Spleen (tissue), 11 donors: Measurements from ENCODE around the gene BYSL. TPM values are rescaled to one million over a fixed set of nuclear protein-coding genes. Genes with fewer than 3 reads are reported as not detected.

Source experiments
- DNase-seq: peaks from one replicate; pipeline ENCODE4 v3.0.0-alpha.2; 2020
- H3K27ac ChIP-seq, 8 donors: fragments of 200-600 bp; sonication (generic) in 7 of 8; 1 replicate in 4 of 8; 2 replicates in 4 of 8; pipeline versions ENCODE4 v1.5.0 to v1.8.0; 2016 to 2021; ENCODE audit warnings: inconsistent platforms in 4 of 8, mild to moderate bottlenecking in 4 of 8, moderate library complexity in 1 of 8
- H3K27me3 ChIP-seq, 7 donors: fragments of 200-600 bp; sonication (generic) in 6 of 7; replicated peaks in 1 of 7; 1 replicate in 4 of 7; 2 replicates in 3 of 7; pipeline versions ENCODE4 v1.5.0 to v1.8.0; 2016 to 2021; ENCODE audit warnings: inconsistent platforms in 3 of 7, mild to moderate bottlenecking in 1 of 7
- H3K36me3 ChIP-seq, 6 donors: fragments of 200-600 bp; sonication (generic) in 5 of 6; 1 replicate in 4 of 6; 2 replicates in 2 of 6; pipeline versions ENCODE4 v1.5.0 to v1.8.0; 2016 to 2021; ENCODE audit warnings: inconsistent platforms in 2 of 6
- H3K4me1 ChIP-seq, 6 donors: fragments of 200-600 bp; sonication (generic) in 5 of 6; 1 replicate in 3 of 6; 2 replicates in 3 of 6; pipeline versions ENCODE4 v1.5.0 to v1.8.0; 2016 to 2021; ENCODE audit warnings: inconsistent platforms in 3 of 6
- H3K4me3 ChIP-seq, 8 donors: fragments of 200-600 bp; sonication (generic) in 7 of 8; 1 replicate in 4 of 8; 2 replicates in 4 of 8; pipeline versions ENCODE4 v1.5.0 to v1.8.0; 2016 to 2021; ENCODE audit warnings: inconsistent platforms in 4 of 8, mild to moderate bottlenecking in 4 of 8, moderate library complexity in 2 of 8
- H3K9me3 ChIP-seq, 8 donors: fragments of 200-600 bp; sonication (generic) in 7 of 8; 1 replicate in 4 of 8; 2 replicates in 4 of 8; pipeline versions ENCODE4 v1.5.0 to v1.8.0; 2016 to 2021; ENCODE audit warnings: inconsistent platforms in 4 of 8
- CTCF ChIP-seq, 11 experiments: fragments of 200-600 bp in 7 of 11; fragments of 450-650 bp in 4 of 11; sonication (generic) in 4 of 11; IDR thresholded peaks in 8 of 11; conservative IDR thresholded peaks in 3 of 11; 1 replicate in 7 of 11; 2 replicates in 4 of 11; pipeline versions ENCODE4 v1.4.0 to v1.8.0; 2016 to 2021; ENCODE audit warnings: antibody characterized with exemption in 11 of 11, inconsistent platforms in 4 of 11, mild to moderate bottlenecking in 1 of 11
- POLR2A ChIP-seq, 3 donors: fragments of 450-650 bp; IDR thresholded peaks; one replicate each; pipeline ENCODE4 v1.5.1; 2017; ENCODE audit warnings: antibody characterized with exemption in 3 of 3, mild to moderate bottlenecking in 1 of 3
- POLR2AphosphoS5 ChIP-seq, 3 donors: sonication (generic); formaldehyde crosslinking; IDR thresholded peaks; one replicate each; pipeline ENCODE4 v1.5.1; 2017; ENCODE audit warnings: antibody characterized with exemption in 3 of 3
- WGBS, 5 donors: extraction: QIAGEN DNeasy Blood & Tissue Kit in 3 of 5; methylation state at CpG; one replicate each; pipeline versions ENCODE4 v1.1.5 to v1.1.7; 2013 to 2018; 5-methylcytosine and 5-hydroxymethylcytosine counted together
- intact Hi-C: fragments of 100-400 bp; cut with DNase I; formaldehyde crosslinking; loops from one replicate; pipeline ENCODE4 v1.15.0; 2023; ENCODE audit warnings: low total_unique reads
- polyA plus RNA-seq, 3 donors: library from polyadenylated mRNA; stranded (reverse); fragments of 200-250 nt; gene quantifications; one replicate each; pipeline ENCODE4 v1.2.1, GENCODE V29; 2013
- total RNA-seq, 7 donors: library from RNA; depleted of rRNA in 3 of 7; stranded (reverse); fragments of >200 nt in 3 of 7; fragmentation: NEBNext Ultra II Directional in 4 of 7; extraction: Animal tissue kit (Norgen Biotek cat#: 25700) in 4 of 7; gene quantifications; one replicate each; pipeline versions ENCODE4 v1.1.0 to v1.2.1, GENCODE V29; 2016 to 2021
- donor health status: healthy with polysubstance abuse.
- donor health status: DM: no; HTN: no; CAD: no; lungs with moderate emphysema.
- donor health status: DM: no; HTN: no; CAD: no.
- donor health status: Bipolar disorder and iron deficiency.
- donor health status: healthy.
- donor health status: DM: no; HTN: no; CAD: no.
- donor health status: DM: yes; HTN: yes; CAD: no.

The BYSL gene
- total and polyA plus RNA-seq, 10 donors: 5.9 to 19.7 (median 10.4) TPM

- Histone ChIP-seq H3K4me1 (peaks cover 0 to 67% (median 18%) of the 10 kb centered on the region in 6 donors), H3K27me3 (no peaks in the 10 kb centered on the region), H3K9me3 (no peaks in the 10 kb centered on the region), H3K4me3 (no peak overlapping the region), H3K36me3 (peaks cover 0 to 97% (median 0%) of the 10 kb centered on the region in 6 donors), H3K27ac (no peak overlapping the region)
- intact Hi-C loops: no loop called here
- TF ChIP-seq POLR2AphosphoS5 (IDR thresholded peaks at IDR 0.05) (no peak), CTCF (IDR thresholded peaks at IDR 0.05 in 8 of 11, conservative IDR thresholded peaks at IDR 0.05 in 3 of 11) (no peak), POLR2A (IDR thresholded peaks at IDR 0.05) (no peak)
- 78 to 85% (median 80%) methylated on average over 6 of the region's 6 CpGs for WGBS, 5 donors
- DNase-seq: no peak
Observed at GRCh38 chr6:41958022-41958856, 36.9 kb downstream of the BYSL start.

GRCh38 chr6:41960028-41960427 is 38.7 kb downstream of the BYSL start:
- Histone ChIP-seq H3K4me1 (peaks cover 0 to 77% (median 16%) of the 10 kb centered on the region in 6 donors), H3K4me3 (no peak overlapping the region), H3K9me3 (no peaks in the 10 kb centered on the region), H3K27ac (no peak overlapping the region), H3K36me3 (peaks cover 0 to 97% (median 3%) of the 10 kb centered on the region in 6 donors), H3K27me3 (no peaks in the 10 kb centered on the region)
- TF ChIP-seq CTCF (IDR thresholded peaks at IDR 0.05 in 8 of 11, conservative IDR thresholded peaks at IDR 0.05 in 3 of 11): no peak
- no peak for TF ChIP-seq POLR2A (IDR thresholded peaks at IDR 0.05)
- TF ChIP-seq POLR2AphosphoS5 (IDR thresholded peaks at IDR 0.05): no peak
- 80 to 95% (median 90%) methylated on average over 4 of the region's 4 CpGs for WGBS, 5 donors
- intact Hi-C loops: no loop called here
- DNase-seq: no peak

- 55 to 81% (median 69%) methylated on average over 1 of the region's 1 CpG for WGBS, 5 donors
- no peak overlapping the region for H3K27ac ChIP-seq
- H3K4me1 ChIP-seq: peaks cover 0 to 100% (median 37%) of the 10 kb centered on the region in 6 donors
- H3K9me3 ChIP-seq: no peaks in the 10 kb centered on the region
- no peak for DNase-seq
- TF ChIP-seq CTCF (IDR thresholded peaks at IDR 0.05 in 8 of 11, conservative IDR thresholded peaks at IDR 0.05 in 3 of 11) (no peak), POLR2A (IDR thresholded peaks at IDR 0.05) (no peak), POLR2AphosphoS5 (IDR thresholded peaks at IDR 0.05) (no peak)
- H3K36me3 ChIP-seq: peaks cover 0 to 99% (median 4%) of the 10 kb centered on the region in 6 donors
- H3K4me3 ChIP-seq: no peak overlapping the region
- intact Hi-C loops: no loop called here
- no peaks in the 10 kb centered on the region for H3K27me3 ChIP-seq
Observed at GRCh38 chr6:41963371-41963770, 42.1 kb downstream of the BYSL start.

- H3K9me3 ChIP-seq: no peaks in the 10 kb centered on the region
- WGBS, 5 donors: 66 to 82% (median 76%) methylated on average over 2 of the region's 2 CpGs
- no peaks in the 10 kb centered on the region for H3K27me3 ChIP-seq
- peaks cover 0 to 94% (median 4%) of the 10 kb centered on the region in 6 donors for H3K36me3 ChIP-seq
- no peak overlapping the region for H3K27ac ChIP-seq
- peaks cover 0 to 100% (median 40%) of the 10 kb centered on the region in 6 donors for H3K4me1 ChIP-seq
- intact Hi-C loops: no loop called here
- no peak for DNase-seq
- H3K4me3 ChIP-seq: no peak overlapping the region
- TF ChIP-seq POLR2A (IDR thresholded peaks at IDR 0.05) (no peak), POLR2AphosphoS5 (IDR thresholded peaks at IDR 0.05) (peak in 2 of 3 donors; percentile 18 to 59)
Observed at GRCh38 chr6:41964201-41964887, 43.0 kb downstream of the BYSL start.
